ENCODE results near the gene OTUB2.

The OTUB2 gene

DNA sequence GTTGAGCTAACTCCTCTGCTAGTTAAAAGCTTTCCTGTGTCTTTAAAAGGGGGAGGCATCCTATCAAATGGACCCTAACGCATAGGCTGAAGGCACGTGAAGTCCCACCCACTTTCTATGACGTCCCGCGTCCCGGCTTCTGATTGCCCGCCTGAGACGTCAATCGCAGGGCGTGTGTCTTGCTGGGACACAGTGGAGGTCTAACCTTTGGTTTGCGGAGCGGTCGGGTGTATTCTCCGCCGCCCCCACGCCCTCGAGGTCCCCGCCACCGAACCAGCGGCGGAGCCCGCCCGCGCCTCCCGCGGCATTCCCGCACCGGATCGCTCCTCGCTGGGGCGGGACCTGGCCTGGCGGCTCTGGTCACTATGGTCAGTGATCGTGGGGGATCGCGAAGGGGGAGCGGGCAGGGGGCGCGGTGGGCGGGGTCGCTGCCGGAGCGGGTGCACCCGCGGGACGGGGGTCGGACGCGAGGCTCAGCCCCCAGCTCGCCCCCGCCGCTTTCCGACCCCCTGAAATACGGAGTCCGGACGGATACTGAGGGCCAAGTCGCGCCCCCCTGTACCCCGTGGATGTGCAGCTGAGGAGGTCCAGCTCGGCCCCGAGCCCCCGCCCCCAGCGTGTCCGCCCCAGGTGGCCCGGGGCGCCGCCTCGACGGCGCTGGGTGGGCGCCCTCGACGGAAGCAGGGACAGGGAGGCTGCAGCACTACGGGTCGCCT, at the start of gene OTUB2:
Gene OTUB2 (plus strand): TSS at position 168 of the 716 bp plus-strand sequence. CDS start 198 bp downstream, at position 366.
- DNase-seq, result peak; percentile 94

DNA sequence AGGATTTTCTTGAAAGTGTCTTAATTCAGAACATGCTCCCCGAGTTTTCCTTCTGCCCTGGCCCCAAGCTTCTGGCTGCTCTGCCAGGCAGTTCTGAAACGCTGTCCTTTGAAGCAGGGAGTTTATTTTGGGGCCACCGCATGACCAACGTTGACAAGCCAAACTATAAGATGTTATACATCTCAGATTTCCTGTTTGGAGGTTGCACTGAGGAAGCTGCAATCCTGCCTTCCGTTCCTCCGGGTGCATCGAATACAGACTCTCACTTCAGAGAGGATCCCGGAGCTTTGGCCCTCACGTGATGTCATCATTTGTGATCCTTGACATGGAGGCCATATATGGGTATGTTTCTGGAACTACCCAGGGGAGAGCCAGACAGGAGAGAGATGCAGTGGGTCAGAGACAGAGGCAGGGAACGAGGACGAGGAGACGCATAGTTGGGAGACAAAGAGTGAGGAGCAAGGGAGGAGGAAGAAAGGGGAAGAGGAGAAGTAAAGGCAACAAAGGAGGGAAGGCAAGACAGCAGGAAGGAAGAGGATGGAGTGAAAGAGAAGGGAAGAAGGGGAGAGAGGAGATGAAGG, 49.6 kb upstream of the OTUB2 start, which contains the start of gene ASB2:
Gene ASB2 (minus strand): TSS at position 94 of the 581 bp plus-strand sequence. CDS start 12,031 bp downstream, outside the sequence.
- no peak for DNase-seq

- DNase-seq, result no peak
Measured at GRCh38 chr14:93977171-93977570, 49.0 kb upstream of the OTUB2 start.

DNA sequence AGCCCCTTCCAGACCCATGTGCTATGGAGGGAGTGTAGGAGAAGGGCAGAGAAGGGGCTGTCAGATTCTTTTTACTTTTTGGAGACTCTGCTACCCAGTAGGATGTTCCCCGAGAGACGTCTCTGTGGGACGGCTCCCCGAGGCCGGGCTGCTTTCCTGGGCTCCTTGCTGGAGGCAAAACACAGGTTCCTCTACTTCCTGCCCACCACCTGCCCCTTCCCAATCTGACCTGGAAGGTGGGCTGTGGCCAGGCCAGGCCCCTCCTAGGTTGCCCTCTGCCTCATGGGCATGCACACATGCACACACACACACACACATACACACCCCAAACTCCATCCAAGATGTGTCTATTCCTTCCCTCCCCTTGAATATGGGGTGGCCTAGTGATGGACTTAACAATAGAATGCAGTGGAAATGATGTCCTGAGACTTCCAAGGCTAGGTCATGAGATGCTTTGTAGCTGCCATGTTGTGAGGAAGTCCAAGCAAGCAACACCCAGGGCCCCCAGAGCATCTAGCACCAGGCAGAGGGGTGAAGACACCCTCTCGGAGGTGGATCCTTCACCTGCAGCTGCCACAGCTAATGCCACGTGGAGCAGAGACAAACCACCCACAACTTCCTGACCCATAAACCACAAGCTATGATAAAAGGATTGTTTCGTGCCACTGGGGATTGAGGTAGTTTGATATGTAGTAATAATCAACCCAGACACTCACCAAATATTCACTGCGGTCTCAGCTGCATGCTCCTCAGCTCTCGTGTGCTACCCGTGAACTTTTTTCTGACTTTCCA, 48.2 kb upstream of the OTUB2 start:
- no peak for DNase-seq

- DNase-seq, result no peak
Measured at GRCh38 chr14:93978735-93979134, 47.4 kb upstream of the OTUB2 start.

DNA sequence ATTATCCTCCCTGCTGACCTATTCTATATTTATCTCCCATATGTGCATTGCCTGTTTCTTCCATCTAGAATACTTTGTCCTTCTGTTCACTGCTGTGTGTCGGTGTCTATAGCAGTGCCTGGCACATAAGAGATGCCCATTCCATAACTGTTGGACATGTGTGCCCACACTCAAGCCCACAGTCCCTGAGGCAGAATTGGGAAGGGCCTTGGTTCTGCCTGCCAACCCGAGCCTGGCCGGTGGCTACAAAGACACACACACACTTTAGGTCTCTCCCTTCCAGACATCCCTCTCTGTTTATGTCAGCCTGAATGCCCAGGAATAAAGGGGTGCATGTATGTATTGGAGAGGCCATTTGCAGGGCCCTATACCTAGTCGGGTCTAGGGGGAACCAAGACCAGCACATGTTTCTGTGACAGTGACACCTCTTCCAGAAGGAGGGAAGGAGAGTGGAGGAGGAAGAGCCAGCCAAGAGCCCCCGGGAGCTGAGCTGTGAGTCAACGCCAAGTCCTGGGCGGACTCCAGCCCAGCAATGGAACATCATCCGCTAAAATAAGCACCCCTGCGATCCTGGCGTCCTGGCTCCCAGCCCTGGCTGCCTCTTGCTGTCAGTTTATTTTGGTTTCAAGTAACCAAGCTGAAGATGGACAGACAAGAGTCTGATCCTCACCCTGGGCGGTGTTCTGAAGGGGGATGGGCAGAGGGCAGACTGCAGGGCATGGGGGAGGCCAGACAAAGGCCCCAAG, 45.5 kb upstream of the OTUB2 start:
- no peak for DNase-seq

GRCh38 chr14:93981316-93982229, 44.6 kb upstream of the OTUB2 start:
- no peak for DNase-seq

GRCh38 chr14:93982230-93983007, 43.7 kb upstream of the OTUB2 start:
- DNase-seq, result no peak

DNA sequence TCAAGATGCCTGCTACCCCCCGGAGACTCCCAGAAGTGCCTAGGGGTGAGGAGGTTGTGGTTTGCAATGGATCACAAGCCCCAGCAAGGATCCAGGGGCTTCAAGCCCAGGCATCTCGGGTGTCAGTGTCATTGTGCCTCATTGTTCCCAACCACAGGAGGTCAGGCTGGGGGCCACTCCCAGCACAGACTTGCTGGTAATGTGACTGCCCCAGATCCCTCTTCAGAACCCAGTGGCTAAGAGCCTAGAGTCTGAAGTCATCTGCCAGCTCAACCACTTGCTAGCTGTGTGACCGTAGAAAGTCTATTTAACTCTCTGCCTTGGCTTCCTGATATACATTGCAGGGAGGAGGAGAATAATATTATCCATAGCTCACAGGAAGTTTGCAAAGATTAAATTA, 42.1 kb upstream of the OTUB2 start:
- DNase-seq, result no peak

DNA sequence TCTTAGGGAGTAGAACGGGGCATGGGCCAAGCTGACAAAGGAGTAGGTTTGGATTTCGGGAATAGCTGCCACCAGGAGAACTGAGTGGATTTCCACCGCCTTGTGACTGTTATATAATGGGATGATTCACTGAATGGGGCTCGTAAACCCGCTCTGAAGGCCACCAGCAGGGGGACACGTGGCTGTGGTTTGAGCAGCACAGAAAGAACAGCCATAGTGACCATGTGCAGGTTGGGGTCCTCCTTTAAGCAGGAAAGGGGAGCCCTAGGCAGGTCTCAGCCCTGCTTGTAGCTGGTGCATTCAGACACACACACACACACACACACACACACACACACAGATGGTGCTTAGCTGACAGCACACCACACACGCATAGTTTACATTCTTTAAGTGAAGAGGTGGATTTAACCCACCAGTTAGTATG, 41.1 kb upstream of the OTUB2 start:
- no peak for DNase-seq

DNA sequence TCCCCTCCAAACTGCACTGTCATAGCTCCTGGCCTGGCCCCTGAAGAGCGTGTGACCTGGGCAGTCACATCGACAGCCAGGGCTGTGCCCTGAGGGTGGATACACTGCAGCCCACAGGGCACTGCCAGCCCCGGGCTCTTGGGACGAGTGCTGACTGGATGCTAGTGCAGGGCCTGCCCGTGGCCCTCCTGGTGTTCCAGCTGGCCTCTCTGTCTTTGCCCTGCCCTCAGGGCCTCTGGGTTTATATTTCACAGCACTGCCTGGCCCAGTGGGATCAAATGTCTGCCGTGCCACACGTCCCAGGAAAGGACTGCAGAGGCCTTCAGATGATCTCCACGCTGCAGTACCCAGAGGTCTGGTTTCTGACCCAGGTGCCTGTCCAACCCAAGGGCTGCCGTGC, 39.2 kb upstream of the OTUB2 start:
- no peak for DNase-seq

GRCh38 chr14:93987376-93987775, 38.8 kb upstream of the OTUB2 start:
- DNase-seq, result no peak

DNA sequence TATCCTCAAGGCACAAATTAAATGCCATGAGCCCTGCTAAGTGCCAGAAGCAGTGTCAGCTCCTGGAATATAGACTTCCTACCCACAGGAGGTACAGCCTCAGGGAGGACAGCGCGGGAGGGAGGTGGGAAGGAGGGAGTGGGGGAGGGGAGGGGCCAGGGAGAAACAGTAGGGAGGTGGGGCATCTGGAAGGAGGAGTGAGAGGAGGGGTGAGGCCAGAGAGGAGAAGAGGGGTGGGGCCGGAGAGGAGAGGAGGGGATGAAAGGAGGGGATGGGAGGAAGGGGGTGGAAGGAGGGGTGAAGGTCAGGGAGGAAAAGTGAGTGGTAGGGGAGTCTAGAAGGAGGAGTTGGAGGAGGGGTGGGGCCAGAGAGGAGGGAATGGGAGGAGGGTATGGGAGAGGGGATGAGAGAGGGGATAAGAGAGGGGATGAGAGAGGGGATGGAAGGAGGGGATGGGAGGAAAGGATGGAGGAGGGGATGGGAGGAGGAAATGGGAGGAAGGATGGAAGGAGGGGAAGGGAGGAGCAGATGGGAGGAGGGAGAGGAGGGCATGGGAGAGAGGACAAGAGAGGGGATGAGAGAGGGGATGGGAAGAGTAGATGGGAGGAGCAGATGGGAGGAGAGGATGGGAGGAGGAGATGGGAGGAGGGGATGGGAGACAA, 38.2 kb upstream of the OTUB2 start:
- DNase-seq, result no peak

- no peak for DNase-seq
Measured at GRCh38 chr14:93989939-93990338, 36.2 kb upstream of the OTUB2 start.

DNA sequence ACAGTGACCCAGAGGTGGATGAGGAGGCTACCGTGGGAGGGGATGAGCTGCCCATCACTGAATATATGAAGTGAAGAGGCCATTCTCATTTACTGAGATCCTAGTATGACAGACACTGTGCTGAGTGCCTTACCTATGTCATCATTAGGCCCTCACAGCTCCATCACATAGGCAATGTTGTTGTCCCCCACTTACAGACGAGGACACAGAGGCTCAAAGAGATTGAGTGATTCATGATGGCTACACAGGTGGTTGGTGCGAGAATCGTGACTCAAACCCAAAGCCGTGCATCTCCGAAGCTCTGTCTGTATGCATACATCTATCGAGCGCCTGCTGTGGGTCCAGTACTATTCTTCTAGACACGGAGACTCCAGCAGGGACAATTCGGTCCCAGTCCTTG, 34.9 kb upstream of the OTUB2 start:
- DNase-seq, result no peak

DNA sequence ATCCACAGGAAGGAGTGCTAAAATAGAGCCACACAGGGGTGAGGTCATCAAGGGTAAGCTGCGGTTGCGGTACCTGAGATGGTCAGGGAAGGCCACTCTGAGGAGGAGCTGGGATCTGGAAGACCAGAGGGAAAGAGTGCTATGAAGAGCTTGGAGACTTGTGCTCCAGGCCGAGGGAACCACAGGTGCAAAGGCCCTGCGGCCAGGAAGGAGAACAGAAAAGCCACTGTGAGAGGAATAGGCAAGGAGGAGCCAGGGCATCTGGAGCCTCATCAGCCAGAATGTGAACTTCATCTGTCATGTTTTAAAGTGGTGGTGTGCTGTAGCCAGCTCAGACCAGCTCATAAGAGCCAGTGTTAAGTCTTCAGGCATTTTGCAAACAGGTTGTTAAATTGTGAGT, 34.5 kb upstream of the OTUB2 start:
- no peak for DNase-seq

DNA sequence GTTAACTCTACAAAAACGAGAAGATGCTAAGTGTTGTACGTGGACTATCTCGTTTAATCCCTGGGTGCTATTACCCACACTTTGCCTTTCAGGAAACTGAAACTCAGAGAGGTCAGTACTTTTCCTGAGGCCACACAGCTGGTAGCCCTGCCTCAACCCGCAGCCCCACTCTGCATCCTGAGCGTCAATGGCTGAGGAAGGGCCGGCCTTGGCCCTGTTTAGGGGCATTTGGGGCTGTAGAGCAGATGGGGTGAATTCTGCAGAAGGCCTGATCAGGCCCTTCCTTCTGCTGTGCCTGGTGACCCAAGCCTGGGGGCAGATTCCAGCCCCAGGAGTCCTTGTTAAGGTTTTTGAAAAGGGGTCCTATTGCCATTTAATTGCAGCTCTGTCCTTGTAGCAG, 32.8 kb upstream of the OTUB2 start:
- no peak for DNase-seq

DNA sequence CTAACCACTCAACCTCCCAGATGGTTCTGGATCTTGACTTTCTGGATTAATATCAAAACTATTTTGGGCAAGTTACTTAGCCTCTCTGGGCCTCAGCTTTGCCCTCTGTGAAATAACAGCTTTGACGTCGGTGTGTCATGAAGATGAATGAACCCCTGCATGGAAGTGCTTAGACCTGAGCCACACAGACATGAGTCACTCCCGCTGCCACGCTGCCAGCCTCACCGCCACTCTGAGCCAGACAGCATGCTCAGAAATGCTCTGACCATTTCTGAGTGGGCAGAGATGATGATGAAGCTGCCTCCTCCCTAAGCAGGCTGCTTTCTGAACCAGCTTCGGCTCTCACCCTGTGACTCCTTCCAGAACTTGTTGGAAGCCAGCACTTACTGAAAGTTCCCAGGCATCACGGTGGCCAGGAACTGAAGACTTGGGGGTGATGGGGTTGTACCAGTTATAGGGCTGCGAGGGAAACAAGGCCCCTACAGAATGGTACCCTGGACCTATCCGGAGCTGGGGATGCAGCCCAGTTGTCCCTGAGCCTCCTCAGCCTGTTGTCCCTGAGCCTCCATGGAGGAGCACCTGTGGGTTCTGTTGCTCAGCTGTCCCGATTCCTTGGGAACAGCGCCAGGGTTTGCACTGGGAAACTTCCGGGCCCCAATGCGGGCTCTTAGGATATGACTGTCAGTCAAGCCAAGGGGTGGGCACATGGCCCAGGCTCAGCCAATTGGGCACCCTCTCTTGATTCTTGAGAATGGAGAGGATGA, 31.0 kb upstream of the OTUB2 start:
- no peak for DNase-seq

GRCh38 chr14:93996130-93996695, 29.9 kb upstream of the OTUB2 start:
- DNase-seq, result no peak

All from NCI-H526 treated with DMSO at 0.1 percent for 48 hours (cell line).